Measurements from ENCODE around the gene KLRC3.
A peak's percentile ranks its signal among the peaks of the same experiment; 100 is the strongest.
"Not testable (repeated sequence)": the region's sequence is repeated elsewhere in the genome, so short reads cannot be mapped to it uniquely, and the experiment has no call there.

The KLRC3 gene

DNA sequence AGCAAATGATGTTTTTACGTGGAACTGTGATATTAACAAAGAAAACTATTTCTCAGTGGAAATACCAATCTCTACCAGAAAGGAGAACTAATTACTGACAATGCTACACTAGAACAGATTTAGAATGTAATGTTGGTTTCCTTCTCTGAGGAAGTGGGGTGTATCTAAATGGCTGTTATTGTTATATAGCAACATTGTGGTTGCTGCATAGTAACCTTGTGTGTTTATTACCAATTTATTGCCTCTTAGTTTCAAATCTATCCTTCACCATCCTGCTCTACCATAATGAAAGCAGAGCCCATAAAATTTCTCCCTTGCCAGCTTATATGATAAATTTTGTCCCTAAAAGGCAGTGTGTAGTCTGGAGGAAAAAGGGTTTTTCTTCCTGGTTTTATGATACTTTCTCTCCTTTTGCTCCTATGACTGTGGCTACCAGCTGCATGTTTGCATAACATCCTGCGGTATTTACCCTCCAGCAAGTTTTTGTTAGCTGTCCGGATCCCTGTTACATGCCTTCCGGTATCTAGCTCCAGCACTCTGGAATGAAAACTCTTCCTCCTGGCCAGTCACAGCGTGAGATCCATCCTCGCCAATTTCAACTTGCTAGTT, 24.9 kb downstream of the KLRC3 start:
- no peak for DNase-seq (ENCODE audit: low spot score)
- peak overlapping the region in 1 of 2 donors; percentile 57 for H3K27ac ChIP-seq
- TF ChIP-seq, protein P1, sequence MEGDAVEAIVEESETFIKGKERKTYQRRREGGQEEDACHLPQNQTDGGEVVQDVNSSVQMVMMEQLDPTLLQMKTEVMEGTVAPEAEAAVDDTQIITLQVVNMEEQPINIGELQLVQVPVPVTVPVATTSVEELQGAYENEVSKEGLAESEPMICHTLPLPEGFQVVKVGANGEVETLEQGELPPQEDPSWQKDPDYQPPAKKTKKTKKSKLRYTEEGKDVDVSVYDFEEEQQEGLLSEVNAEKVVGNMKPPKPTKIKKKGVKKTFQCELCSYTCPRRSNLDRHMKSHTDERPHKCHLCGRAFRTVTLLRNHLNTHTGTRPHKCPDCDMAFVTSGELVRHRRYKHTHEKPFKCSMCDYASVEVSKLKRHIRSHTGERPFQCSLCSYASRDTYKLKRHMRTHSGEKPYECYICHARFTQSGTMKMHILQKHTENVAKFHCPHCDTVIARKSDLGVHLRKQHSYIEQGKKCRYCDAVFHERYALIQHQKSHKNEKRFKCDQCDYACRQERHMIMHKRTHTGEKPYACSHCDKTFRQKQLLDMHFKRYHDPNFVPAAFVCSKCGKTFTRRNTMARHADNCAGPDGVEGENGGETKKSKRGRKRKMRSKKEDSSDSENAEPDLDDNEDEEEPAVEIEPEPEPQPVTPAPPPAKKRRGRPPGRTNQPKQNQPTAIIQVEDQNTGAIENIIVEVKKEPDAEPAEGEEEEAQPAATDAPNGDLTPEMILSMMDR (IDR thresholded peaks at IDR 0.05): no peak
- H3K4me3 ChIP-seq: no peak overlapping the region

DNA sequence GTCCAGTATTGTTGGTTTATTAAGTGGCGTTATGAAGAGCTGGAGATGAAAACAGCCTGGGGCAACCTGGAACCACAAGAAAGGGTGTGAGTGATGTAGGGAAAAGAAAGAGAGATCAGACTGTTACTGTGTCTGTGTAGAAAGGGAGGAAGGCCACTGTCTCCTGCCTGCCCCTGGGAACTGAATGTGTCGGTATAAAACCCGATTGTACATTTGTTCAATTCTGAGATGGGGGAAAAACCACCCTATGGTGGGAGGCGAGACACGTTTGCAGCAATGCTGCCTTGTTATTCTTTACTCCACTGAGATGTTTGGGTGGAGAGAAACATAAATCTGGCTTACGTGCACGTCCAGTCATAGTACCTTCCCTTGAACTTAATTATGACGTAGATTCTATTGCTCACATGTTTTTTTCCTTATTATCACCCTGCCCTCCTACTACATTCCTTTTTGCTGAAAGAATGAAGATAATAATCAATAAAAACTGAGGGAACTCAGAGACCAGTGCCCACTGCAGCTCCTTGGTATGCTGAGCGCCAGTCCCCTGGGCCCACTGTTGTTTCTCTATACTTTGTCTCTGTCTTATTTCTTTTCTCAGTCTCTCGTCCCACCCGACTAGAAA, 25.8 kb downstream of the KLRC3 start:
- DNase-seq (ENCODE audit: low spot score); H3K4me3 ChIP-seq: not testable (repeated sequence)
- peak overlapping the region in 1 of 2 donors; percentile 57 for H3K27ac ChIP-seq

DNA sequence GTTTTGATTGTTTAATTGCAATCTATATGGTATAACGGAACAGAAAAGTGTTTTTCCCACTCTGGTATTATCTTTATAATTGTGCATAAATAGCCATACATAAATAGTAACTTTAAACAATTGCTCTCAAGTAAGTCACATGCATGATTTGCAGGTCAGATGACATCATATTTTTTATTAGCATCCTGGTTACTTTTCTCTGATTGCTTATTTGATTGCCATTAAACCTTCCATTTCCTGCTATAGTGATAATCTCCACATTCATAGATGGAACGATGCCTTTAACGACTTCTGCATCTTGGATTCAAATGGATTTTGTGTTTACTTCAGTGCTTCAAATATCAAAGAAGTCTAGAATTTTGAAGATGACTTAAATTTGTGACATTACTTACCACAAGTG, 27.1 kb downstream of the KLRC3 start:
- Histone ChIP-seq H3K27ac (no peak overlapping the region), H3K4me3 (no peak overlapping the region)
- TF ChIP-seq, protein P1 (IDR thresholded peaks at IDR 0.05): no peak
- DNase-seq (ENCODE audit: low spot score): no peak

DNA sequence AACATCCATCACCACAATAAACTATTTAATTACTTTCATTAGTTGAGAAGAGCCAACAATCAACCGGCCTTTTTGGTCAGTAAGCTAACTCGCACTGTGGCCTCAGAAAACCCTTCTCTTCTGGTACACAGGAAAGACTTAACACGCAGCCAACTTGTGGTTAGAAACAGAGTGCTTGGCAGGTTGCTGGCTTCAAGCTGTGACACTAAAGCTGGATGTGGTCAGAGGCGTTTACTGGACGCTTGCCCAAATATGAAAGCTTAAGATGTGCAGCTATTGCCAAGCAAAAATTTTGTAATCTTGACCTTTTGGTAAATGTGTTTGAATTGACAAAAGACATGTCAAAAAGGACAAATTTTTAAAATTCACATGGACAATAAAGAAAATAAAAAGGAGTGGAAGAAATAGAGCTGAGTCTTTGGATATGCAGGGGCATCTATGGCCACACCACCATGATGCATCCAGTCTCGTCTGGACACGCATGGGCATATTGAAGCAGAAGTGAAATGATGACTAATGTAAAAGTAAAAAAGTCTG, 27.9 kb downstream of the KLRC3 start:
- TF ChIP-seq, protein P1 (IDR thresholded peaks at IDR 0.05): no peak
- no peak overlapping the region for H3K27ac ChIP-seq
- no peak overlapping the region for H3K4me3 ChIP-seq
- DNase-seq (ENCODE audit: low spot score): no peak

DNA sequence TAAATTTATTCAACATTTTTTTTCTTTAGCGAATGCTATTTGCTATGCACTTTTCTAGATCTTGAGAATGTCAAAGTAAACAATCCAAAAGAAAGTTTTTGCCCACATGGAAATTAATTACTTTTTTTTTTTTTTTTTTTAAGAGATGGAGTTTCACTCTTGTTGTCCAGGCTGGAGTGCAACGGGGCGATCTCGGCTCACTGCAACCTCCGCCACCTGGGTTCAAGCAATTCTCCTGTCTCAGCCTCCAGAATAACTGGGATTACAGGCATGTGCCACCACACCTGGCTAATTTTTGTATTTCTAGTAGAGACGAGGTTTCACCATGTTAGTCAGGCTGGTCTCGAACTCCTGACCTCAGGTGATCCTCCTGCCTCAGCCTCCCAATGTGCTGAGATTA, 29.4 kb downstream of the KLRC3 start:
- not testable (repeated sequence) for H3K27ac ChIP-seq; DNase-seq (ENCODE audit: low spot score); H3K4me3 ChIP-seq

DNA sequence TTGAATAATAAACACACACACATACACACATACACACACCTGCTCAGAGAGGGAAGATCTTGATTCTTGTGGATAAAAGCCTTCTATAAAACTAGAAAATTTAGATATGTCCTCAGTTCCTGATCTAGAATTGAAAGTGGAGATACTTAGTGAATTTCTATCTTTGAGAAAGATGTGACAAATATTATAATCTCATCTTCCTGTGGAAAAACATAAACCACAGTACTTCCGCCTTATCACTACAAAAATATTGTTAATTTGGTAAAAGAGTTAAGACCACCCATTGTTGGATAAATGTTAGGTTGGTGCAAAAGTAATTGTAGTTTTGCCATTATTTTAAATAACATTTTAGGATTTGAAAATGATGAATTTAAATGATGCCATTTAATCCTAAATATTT, 30.5 kb downstream of the KLRC3 start, which contains the start of gene KLRK1:
KLRK1 (minus strand) TSS at position 138 of the 400 bp plus-strand sequence. CDS start 1,231 bp downstream, outside the sequence.
- Histone ChIP-seq H3K4me3 (no peak within 1 kb of the TSS), H3K27ac (no peak within 1 kb of the TSS)
- TF ChIP-seq, protein P1 (IDR thresholded peaks at IDR 0.05): no peak
- DNase-seq (ENCODE audit: low spot score): no peak

DNA sequence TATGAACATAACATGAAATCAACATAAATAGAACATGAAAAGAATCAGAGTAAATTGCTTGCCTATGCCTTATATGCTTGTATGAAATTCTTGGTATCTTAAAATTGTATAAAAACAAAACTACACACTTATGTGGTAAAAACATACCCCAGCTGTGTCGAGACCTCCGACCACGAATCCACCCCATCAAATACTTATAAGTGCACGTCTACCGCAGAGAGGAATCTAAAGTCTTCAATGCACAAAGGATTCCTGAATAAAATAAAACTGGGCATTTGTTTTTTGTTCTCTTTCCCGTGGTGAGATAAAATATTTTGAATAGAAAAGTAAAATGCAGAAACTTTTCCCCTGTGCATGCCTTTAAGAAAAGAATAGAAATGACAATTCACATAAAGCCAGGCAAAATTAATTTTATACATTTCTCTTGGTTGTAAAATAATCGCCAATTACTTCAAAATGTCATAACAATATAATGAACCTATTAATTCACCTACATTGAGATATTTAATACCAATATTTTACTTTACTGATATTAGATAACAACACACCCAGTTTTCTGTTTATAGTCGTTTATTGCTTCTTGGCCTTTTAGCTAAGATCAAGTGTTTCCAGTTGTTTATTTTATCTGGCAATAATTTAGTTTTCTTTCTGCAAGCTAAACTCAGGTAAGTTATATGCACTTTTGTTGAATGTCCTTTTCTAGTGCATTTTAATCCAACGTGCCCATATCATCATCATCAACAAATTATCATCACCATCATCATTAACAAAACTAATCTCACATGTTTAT, 31.6 kb downstream of the KLRC3 start:
- DNase-seq (ENCODE audit: low spot score): no peak
- H3K4me3 ChIP-seq: no peak overlapping the region
- no peak overlapping the region for H3K27ac ChIP-seq
- TF ChIP-seq, protein P1 (IDR thresholded peaks at IDR 0.05): no peak

DNA sequence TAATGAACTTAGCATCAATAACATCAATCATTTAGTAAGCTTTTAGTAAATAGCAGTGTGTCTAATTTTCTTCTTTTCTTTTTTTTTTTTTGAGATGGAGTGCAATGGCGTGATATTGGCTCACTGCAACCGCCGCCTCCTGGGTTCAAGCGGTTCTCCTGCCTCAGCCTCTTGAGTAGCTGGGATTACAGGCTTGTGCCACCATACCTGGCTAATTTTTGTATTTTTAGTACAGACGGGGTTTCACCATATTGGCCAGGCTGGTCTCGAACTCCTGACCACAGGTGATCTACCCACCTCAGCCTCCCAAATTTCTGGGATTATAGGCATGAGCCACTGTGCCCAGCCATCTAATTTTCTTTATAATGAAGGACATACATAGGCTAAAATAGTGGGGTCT, 32.9 kb downstream of the KLRC3 start:
- H3K4me3 ChIP-seq; H3K27ac ChIP-seq; DNase-seq (ENCODE audit: low spot score): not testable (repeated sequence)
